Measurements from ENCODE around the gene HOXA10.

The HOXA10 gene

DNA sequence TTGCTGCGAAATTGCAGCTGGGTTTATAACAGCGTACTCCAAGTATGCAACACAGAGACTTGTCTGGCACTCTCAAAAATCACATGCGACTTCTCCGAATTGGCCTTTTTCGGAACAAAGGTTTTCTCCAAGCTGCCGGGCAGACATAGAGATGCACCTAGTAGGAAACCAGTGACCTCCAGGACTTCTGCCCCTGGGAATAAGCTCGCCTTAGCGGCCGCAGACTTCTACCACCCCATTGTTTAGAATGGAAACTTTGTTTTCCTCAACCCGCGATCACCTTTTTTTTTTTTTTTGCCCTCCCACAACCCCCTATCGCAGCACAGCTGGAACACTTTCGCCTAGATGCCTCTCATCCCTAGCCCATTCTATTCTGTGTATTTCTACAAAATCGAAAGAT lies 4.9 kb upstream of the HOXA10 start:
- no peak for DNase-seq (ENCODE audit: low read depth)

DNA sequence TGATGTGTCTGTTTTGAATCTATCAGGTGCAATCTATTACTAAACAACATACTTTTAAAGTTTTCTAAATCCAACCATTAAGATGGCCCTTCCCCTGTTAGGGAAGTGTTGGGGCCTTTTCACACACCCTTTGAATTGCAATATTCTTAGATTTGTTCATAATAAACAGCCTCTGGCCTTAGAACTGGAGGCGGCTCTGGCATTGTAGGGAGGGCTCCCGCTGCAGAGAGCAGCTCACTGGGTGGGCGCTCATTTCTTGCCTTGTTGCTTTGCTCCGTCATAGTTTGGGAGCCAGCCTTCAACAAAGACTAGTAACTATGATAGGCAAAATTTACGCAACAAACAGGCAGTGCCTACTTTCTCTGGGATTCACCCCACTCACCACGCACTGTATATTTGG lies 4.2 kb upstream of the HOXA10 start:
- DNase-seq (ENCODE audit: low read depth) = no peak

DNA sequence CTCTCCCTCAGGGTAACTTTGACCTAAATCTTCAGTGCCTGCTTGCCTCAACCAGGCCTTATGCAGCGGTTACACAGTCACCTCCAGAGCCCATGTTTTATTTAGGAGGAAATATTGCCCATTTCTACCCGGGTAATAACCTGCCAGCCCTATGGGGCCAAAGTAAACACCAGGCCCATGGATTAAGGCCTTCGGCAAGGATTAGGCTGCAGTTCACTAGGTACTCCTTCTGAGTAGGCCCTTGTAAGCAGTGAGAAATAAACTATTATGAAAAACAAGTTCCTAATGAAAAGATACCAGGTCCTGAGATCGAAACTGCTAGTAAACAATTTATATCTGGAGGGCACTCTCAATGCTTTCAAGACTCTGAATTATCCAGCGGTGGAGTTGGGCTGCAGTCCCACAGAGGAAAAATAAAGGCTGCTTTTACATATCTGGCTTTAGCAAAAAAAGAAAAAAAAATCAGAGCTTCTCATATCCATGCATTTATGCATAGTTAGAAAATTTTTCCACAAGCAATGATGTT lies 3.7 kb upstream of the HOXA10 start:
- DNase-seq (ENCODE audit: low read depth) = no peak

DNA sequence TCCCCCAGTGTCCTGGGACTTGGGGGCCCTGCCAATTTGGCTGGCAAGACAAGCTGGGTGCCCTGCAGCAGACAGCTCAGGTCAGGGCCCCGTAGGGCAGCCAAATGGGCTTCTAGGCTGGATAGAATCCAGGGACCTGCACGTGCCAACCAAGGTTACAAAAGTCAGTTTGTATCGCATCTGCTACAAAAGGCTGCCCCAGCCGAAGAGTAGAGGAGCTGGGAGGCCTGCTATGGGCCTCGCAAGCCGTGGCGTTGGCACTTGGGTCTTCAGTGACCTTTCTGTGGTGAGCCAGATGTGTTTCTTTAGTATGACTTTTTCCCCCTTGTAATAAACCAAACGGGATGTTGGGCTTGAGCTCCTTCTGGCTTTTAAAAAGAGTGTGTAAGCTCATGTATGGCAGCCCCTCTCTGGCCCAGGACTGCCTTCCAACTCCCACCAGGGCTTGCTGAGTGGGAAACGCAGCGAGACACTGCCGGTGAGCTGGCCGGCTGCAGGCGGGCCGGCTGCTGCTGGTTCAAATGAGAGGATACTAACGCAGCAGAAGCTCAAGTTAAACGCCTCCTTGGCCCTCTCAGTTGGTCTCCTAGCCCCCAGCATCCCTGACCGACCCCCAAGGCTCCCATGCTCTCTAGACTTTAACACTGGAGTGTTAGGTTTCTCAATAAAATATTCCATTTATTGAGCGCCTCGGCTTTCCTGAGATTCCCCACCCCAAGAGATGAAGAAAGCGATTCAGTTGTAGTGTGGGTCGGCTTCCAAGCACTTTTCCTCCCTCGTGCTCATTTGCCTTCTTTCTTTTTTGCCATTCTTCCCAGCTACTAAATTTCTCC lies 3.1 kb upstream of the HOXA10 start:
- DNase-seq (ENCODE audit: low read depth) = no peak

DNA sequence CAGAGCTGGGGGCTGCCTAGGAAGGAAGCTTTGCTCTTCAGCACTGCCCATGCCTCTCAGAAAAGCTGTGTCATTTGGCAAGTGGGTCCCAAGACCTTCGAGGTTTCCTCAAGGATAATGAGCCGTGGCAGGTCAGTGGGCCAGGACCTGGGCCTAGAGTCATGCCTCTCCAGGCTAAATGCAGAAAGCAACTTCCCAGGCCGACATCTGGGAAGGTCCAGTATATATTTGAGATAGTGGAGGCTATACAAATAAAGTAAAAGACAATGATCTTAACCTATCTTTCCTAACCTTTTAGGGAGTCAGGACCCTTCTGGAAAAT lies 2.4 kb upstream of the HOXA10 start:
- DNase-seq (ENCODE audit: low read depth) = no peak

DNA sequence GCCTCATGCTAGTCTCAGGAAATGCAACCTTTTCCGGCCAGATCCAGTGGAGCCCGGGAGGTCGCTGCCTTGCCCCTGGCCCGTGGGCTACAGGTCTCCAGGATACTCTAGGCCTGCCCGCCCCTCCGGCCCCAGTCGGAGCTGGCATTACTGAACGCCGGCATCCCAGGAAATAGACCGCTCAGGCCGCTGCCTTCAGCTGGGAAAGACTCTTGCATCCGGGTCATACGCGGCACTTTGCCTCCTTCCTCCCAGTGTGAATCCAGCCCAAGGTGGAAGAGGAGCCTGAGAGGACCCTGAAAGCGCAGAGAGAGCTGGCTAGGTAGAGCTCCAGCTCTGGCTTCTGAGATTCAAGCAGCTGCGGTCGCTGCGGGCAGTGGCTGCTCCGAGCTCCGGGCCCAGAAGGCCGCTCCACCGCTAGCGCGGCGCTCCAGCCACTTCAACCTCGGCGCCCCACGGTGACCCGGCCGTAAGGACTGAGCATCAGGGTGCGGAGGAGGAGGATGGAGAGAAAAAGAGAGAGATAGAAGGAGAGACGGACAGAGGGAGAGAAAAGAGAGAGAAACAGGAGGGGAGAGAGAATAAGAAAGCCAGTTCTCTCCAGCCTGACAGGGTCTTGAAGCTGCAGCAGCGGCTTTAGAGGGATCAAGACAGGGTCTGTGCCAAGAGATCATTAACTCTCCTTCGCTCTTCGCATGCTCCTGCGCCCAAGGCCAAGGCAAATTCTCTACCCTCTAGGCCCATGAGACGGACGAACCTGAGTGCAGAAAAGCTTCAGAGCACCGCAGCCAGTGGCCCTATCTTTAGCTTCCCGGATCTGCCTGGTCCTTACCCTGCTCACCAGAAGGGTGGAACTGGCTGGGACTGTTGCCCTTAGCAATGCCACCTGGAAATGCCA lies 1.8 kb upstream of the HOXA10 start:
- no peak for DNase-seq (ENCODE audit: low read depth)

DNA sequence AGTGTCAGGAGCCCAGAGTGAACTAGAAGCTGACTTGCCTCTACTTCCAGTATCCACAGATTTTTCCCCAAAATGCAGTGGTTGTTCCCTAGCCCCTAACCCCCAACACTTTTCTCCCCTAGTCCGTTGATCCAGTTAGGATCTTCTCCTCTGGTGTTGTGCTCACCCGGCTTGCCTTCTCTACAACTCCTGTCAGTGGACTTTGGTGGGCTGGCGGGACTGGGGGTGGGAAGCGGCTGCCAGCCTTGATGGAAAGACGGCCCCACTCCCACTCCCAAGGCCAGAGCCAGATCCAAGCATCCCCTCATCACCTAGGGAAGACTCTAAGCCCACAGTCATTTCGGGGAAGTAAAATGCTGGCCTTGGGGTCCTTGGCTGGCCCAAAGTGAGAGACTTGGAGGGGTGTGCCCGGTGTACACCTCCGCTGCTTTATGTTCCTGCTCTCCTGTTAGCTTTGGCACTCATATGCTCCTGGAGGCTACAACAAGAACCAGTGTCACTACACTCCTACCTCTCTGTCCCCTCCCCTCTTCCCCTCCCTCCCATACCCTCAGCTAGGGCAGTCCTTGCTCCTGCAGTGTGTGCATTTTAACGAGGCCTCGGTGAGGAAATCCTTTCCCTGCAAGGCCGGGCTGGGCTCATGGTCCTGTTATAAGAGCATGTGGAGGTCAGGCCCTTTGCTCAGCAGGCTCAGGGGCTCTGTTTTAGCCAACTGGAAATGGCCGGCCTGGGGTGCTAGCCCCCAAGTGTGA lies 930 bp upstream of the HOXA10 start:
- DNase-seq (ENCODE audit: low read depth) = no peak

DNA sequence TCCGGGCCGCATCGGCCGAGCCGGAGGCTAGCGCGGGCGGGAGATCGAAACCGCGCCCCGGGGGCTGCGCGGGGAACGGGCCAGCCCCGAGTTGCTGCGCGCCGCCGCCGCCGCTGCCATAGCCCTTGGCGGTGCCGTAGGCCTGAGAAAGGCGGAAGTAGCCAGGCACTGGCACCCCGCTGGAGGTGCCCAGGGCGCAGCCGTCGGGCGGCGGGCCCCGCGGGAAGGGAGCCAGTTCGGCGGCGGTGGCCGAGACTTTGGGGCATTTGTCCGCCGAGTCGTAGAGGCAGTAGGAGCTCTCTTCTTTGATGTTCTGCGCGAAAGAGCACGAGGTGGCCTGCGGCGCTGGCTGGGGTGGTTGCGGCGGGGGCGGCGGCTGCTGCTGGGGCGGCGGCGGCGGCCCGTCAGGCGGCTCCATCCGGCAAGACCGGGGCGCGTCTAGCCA lies 587 bp downstream of the HOXA10 start:
- DNase-seq (ENCODE audit: low read depth) = no peak

DNA sequence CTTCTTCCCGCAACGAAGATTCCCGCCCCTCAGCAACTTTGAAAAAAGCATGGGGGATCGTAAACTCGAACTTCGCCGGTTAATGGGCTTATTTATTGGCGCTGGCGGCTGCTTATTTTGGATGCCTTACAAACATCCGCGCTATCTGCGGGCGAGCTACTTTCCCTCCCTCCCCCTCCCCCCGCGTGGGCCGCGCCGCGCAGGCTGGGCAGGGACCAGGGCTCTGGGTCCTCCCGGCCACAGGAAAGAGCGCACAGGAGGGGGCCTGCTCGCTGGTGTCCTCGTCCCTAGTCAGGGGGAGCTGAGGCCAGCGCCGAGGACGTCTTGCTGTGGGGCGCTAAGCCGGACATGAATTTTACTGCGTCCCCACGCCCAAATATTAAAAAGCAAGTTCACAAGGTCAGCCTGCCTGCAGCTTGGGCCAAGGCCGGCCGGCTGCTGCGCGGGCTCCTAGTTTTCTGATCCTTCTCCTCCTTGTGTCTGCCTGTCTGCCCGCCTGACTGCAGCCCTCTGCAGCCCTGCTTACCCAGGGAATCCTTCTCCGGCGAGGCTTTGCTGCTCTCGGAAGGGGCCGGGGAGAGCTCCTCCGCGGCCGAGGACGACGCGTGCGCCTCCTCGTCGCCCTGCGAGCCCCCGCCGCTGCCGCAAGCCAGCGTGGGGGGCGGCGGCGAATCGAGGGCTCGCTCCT lies 1.2 kb downstream of the HOXA10 start:
- no peak for DNase-seq (ENCODE audit: low read depth)

DNA sequence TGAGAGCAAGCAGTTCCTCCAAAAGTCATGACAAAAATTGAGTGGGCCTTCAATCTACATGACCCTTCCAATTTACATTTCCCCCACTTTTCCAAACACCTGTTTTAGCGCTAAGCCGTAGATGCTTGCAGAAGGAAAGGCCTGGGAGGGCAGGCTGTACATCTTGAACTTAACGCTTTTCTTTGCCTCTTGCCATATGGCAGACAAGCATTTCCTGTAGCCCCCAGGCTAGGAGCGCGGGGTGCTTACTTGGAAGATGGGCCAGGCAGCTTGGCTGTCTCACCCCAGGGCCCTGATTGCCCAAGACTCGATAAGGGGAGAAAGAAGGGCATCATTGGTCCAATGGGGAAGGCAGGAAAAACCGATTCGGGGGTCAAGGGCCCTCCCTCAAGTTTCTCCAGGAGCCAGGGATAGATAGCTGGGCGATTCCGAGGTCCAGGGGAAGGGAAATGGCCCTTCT lies 1.8 kb downstream of the HOXA10 start:
- DNase-seq (ENCODE audit: low read depth) = no peak

DNA sequence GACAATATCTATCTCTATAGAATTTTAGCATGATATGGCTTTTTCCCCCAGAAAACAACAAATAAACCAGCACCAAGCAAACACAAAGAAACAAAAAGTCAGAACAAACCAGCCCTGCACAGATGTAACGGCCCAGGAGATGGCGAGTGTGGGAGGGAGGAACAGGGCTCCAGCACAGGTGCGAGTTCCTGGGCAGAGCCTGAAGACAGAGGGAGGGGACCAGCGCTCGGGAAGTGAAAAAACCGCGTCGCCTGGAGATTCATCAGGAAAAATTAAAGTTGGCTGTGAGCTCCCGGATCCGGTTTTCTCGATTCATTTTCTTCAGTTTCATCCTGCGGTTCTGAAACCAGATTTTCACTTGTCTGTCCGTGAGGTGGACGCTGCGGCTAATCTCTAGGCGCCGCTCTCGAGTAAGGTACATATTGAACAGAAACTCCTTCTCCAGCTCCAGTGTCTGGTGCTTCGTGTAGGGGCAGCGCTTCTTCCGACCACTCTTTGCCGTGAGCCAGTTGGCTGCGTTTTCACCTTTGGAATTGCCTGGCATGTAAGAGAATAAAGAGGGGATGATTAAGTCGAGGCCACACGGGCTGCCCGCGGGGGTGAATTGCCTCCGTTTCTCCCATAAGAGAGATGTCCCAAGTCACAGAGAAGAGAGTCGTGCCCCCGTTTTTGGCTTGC lies 2.3 kb downstream of the HOXA10 start:
- DNase-seq (ENCODE audit: low read depth) = no peak

DNA sequence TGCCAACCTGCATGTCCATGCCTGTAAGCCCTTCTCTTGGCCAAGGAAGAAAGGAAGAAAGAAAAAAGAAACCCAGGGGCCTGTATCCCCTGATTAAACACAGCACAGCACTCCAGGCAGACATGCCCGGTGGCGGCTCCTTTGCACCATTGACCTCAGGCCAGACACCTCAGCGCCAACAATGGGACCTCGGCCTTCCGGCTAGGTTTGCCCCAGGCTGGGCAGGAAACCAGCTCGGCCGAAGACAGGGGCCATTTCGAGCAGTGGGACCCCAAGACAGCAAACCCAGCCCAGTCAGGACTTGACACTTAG lies 2.8 kb downstream of the HOXA10 start:
- DNase-seq (ENCODE audit: low read depth) = no peak

DNA sequence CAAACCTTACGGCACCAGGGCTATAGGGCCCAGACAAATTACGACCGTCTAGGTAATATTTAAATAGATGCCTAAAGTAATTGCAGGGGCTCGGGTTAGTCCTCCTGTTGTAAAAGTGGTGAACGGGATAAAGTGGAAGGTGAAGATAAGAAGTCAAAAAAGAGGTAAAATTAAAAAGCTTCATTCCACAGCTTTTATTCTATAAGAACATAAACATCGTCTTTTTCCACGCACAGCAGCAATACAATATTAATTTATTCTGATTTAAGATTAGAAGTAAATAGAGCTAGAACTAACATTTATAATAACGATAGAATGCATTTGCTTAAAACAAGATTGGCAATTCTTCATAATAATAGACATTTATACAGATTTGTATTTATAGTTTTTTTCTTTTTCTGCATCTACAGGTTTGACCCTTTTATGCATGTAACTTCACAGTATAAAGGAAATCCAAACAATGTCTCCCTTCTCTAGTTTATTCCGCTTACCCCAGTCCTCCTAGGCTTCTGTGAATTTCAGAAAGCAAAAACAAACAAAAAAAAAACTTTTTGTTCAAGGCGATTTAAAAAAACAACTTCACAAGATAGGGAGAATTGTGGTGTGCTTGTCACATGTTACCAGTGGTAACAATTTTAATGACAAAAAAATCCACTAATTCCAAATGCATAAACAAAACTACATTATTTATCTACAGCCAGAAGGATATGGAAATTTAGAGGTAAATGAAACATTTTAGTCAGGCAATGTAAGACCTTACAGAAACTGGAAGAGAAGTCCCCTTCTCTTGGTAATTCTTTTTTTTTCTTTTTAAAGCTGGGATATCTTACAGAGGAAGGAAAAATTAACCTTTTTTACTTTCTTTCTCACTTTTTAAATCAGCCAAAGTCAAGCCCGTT lies 3.4 kb downstream of the HOXA10 start:
- DNase-seq (ENCODE audit: low read depth) = no peak

DNA sequence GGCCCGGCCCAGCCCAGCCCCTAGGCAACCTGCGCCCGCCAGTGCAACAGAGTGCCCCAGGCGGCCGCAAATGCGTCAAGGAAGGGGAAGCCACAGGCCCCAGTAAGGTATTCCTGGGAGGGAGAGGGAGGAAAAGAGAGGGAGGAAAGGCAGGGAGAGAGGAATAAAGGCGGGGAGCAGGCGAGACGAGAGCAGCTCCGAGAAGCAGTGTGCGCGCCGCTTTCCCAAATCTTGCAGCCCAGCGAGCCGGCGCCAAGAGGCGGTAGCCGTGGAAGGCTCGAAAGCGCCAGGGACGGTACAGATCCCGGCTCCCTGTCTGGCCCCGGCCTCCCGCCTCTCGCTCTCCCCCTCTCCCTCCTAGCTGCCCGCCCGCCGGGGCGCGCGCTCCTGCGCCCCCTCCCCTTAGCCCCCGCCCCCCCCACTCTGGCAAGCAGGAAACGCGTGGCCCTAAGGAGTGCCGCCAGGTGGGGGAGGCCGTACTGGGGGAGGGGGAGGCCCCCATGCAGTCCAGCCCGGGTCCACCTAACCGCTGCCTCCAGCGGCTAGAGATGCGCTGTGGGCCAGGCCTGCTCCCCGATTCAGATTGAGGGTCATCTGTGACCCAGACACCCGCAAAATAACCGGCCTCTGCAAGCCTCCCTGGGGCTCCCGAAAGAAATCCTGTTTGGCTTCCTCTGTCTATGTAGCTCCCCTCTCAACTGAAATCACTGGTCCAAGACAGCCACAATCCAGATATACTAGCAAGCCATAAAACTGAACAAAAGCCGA lies 4.3 kb downstream of the HOXA10 start:
- DNase-seq (ENCODE audit: low read depth) = no peak

DNA sequence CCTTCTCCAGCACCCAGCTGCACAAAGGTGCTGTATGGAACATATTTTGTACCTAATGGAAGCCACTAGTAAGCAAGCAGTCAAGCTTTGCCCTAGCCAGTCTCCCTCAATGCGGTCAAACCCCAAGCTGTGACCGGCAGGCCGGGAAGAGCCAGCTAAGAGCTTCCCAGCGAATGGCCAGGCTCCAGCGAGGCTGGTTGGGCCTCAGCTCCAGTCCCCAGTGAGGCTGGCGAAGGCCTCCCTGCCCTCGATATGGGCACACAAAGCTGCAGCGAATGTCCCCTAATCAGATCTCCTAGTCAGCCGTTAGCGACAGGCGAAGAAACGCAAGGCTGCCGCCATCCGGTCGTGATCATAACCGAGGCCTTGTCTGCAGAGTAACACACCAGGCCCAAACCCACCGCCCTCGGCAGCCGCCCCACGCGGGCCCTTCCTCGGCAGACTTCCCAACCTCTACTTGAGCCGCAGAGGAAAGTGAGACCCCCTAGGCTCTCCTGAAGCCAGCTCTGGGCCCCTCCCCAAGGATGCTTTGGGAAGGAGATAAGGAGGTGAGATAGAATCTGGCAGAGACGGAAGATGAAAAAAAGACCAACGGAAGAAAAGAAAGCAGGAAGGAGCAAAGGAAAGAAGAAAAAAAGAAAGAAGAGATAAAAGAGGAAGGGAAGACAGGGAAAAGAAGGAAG lies 5.7 kb downstream of the HOXA10 start:
- DNase-seq (ENCODE audit: low read depth) = no peak

DNA sequence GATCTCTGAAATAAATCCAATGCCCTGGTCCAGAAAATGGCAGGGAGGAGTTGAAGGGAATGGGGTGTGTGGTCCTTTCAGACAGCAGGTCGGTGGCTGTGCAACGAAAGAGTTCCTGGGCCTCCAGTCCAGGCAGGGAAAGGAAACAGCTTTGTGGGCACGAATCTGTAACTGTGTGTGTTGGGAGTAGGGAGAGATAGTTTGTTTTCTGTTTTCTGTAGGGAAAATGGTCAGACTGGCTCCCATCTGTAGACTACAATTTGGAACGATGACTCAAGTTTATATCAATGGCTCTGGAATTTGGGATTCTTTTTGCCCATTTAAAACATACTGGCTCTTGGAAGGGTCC lies 6.2 kb downstream of the HOXA10 start:
- DNase-seq (ENCODE audit: low read depth) = no peak

DNA sequence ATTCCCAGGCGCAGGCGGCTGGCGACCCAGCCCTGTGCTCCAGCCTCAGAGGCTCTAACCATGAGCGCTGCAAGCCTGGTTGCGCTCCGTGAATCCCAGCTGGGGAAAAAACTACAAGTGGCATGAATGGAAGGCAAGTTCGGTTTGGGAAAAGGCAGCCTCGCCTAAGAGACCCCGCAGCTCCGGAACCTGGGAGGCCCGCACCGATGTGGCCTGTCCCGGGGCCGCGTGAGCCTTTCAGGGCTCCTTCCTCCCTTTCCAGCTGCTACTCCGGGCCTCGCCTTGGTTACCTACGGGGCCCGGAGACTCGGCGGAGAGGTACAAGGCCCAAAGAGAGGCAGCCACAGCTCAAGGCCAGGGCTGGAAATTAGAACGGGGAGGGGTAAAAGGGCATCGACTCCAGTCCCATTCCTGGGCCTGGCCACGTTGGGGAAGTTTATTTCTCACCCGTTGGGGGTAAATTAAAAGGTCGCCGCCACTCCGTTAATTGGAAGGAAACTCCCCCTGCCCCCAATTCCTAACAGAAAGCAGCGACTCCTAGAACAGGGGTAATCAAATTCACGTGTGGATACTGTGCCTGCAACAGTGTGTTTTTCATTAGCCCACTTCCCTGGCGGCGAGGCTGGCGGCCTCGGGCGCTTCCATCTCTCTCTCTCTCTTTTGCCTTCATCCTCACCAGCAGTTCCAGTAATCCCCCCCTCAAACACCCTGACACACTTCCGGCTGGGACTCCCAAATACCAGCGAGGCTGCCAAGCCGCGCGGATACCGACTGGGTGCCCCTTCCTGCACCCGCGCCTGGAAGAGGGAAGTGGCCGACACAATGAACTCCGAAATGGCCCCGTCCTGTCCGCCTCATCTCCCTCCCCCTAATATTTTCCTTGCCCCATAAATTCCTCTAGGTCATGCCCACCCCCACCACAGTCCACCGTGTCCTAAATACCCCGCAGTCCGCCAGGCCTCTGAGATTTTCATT lies 7.3 kb downstream of the HOXA10 start:
- no peak for DNase-seq (ENCODE audit: low read depth)

Measured in non-pigmented ciliary epithelial cell (primary cell).